ENCODE results near the gene GZMA.

- TF ChIP-seq GATA2 (IDR thresholded peaks at IDR 0.05; ENCODE audit: low read depth, low read length) (no peak), GATA3 (IDR thresholded peaks at IDR 0.05; ENCODE audit: low read depth, low read length) (no peak)
Measured at GRCh38 chr5:55073211-55073610, 29.2 kb upstream of the GZMA start.
